CD4-positive, alpha-beta memory T cell (primary cell): ENCODE data around the gene G6PC1. TPM values are rescaled to one million over a fixed set of nuclear protein-coding genes. Genes with fewer than 3 reads are reported as not detected.
"Not testable (repeated sequence)": the region's sequence is repeated elsewhere in the genome, so short reads cannot be mapped to it uniquely, and the experiment has no call there.

ENCODE experiments used
- CTCF ChIA-PET: fragments of 350-600 bp; sonication (Branson Sonifier 250); formaldehyde crosslinking; loops from one replicate; lab custom pipeline; 2021; ENCODE audit warnings: inconsistent platforms; ENCODE audit not compliant: partially characterized antibody; lab: Charles Lee
- POLR2A ChIA-PET: fragments of 350-600 bp; sonication (Branson Sonifier 250); formaldehyde crosslinking; loops from one replicate; lab custom pipeline; 2021; ENCODE audit not compliant: partially characterized antibody; lab: Charles Lee
- DNase-seq, 5 donors: peaks; one replicate each; pipeline versions ENCODE4 v3.0.0 to v3.0.0-alpha.2; 2020 to 2022; ENCODE audit warnings: mixed read lengths in 1 of 5
- H3K27ac ChIP-seq: one replicate; pipeline ENCODE4 v1.7.0; 2013; ENCODE audit warnings: low read depth, low read length
- H3K27me3 ChIP-seq: 2 replicates; pipeline ENCODE4 v1.7.0; 2013; ENCODE audit warnings: mild to moderate bottlenecking, low read length, moderate library complexity; ENCODE audit not compliant: insufficient read depth
- H3K36me3 ChIP-seq: 2 replicates; pipeline ENCODE4 v1.7.0; 2013; ENCODE audit warnings: mild to moderate bottlenecking, low read length, moderate library complexity; ENCODE audit not compliant: insufficient read depth
- H3K4me1 ChIP-seq: 2 replicates; pipeline ENCODE4 v1.7.0; 2013; ENCODE audit warnings: mild to moderate bottlenecking, low read length, moderate library complexity; ENCODE audit not compliant: insufficient read depth
- H3K4me3 ChIP-seq, 2 donors: one replicate each; pipeline ENCODE4 v1.7.0; 2013; ENCODE audit warnings: low read length in 2 of 2, mild to moderate bottlenecking in 1 of 2
- H3K9me3 ChIP-seq, 2 donors: one replicate each; pipeline ENCODE4 v1.7.0; 2013; ENCODE audit warnings: low read length in 2 of 2, control low read depth in 1 of 2; ENCODE audit not compliant: control insufficient read depth in 1 of 2
- H3K27ac Mint-ChIP-seq, 7 donors: one replicate each; pipeline ENCODE4 v1.8.0; 2020 to 2021; ENCODE audit warnings: mixed read lengths in 7 of 7, mild to moderate bottlenecking in 6 of 7, inconsistent platforms in 3 of 7, moderate library complexity in 3 of 7
- H3K27me3 Mint-ChIP-seq, 2 donors: one replicate each; pipeline ENCODE4 v1.8.0; 2020 to 2021; ENCODE audit warnings: mixed read lengths in 2 of 2
- H3K36me3 Mint-ChIP-seq, 2 donors: one replicate each; pipeline ENCODE4 v1.8.0; 2020 to 2021; ENCODE audit warnings: mixed read lengths in 2 of 2, inconsistent platforms in 1 of 2, mild to moderate bottlenecking in 1 of 2
- H3K4me1 Mint-ChIP-seq, 4 donors: one replicate each; pipeline ENCODE4 v1.8.0; 2020 to 2021; ENCODE audit warnings: mixed read lengths in 4 of 4, mild to moderate bottlenecking in 1 of 4
- H3K4me3 Mint-ChIP-seq, 8 donors: one replicate each; pipeline ENCODE4 v1.8.0; 2020 to 2021; ENCODE audit warnings: mixed read lengths in 8 of 8, mild to moderate bottlenecking in 7 of 8, moderate library complexity in 6 of 8, inconsistent platforms in 3 of 8
- H3K9me3 Mint-ChIP-seq, 8 donors: one replicate each; pipeline ENCODE4 v1.8.0; 2020 to 2021; ENCODE audit warnings: mixed read lengths in 8 of 8, mild to moderate bottlenecking in 5 of 8, inconsistent platforms in 3 of 8, moderate library complexity in 1 of 8
- intact Hi-C: fragments of 100-400 bp; cut with micrococcal nuclease; formaldehyde crosslinking; loops from one replicate; pipeline ENCODE4 v1.15.1; 2023
- polyA plus RNA-seq, 2 donors: library from polyadenylated mRNA; unstranded; fragments of 300-500 nt; fragmentation: Illumina TruSeq; gene quantifications; one replicate each; pipeline ENCODE4 v1.2.3, GENCODE V29; 2021
- total RNA-seq, 2 experiments: library from RNA; stranded (reverse); gene quantifications; one replicate each; pipeline ENCODE4 v1.2.3, GENCODE V29; 2021

The G6PC1 gene
- not detected for total RNA-seq
- not detected for polyA plus RNA-seq

DNA sequence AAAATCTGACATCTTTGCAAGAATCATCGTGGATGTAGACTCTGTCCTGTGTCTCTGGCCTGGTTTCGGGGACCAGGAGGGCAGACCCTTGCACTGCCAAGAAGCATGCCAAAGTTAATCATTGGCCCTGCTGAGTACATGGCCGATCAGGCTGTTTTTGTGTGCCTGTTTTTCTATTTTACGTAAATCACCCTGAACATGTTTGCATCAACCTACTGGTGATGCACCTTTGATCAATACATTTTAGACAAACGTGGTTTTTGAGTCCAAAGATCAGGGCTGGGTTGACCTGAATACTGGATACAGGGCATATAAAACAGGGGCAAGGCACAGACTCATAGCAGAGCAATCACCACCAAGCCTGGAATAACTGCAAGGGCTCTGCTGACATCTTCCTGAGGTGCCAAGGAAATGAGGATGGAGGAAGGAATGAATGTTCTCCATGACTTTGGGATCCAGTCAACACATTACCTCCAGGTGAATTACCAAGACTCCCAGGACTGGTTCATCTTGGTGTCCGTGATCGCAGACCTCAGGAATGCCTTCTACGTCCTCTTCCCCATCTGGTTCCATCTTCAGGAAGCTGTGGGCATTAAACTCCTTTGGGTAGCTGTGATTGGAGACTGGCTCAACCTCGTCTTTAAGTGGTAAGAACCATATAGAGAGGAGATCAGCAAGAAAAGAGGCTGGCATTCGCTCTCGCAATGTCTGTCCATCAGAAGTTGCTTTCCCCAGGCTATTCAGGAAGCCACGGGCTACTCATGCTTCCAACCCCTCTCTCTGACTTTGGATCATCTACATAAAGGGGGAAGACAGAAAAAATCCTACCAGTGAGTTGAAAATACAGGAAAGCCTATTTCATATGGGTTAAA, at the start of gene G6PC1:
TSS of gene G6PC1 (plus strand) at position 340 of the 872 bp plus-strand sequence. CDS start at position 418, 78 bp downstream.
- Mint-ChIP-seq H3K4me3 (no peak within 1 kb of the TSS), H3K27ac (no peak within 1 kb of the TSS), H3K27me3 (peaks cover 4 to 17% of the 10 kb centered on the region in 2 donors), H3K9me3 (no peaks in the 10 kb centered on the region), H3K36me3 (no peaks in the 10 kb centered on the region), H3K4me1 (no peaks in the 10 kb centered on the region)
- H3K4me3 ChIP-seq, result no peak within 1 kb of the TSS
- intact Hi-C loops, result no loop called here
- H3K4me1 ChIP-seq, result no peaks in the 10 kb centered on the region
- H3K27ac ChIP-seq, result no peak within 1 kb of the TSS
- DNase-seq, result no peak
- H3K9me3 ChIP-seq, result no peaks in the 10 kb centered on the region
- peaks cover 4% of the 10 kb centered on the region for H3K27me3 ChIP-seq
- ChIA-PET CTCF (no interaction called here), POLR2A (no interaction called here)
- no peaks in the 10 kb centered on the region for H3K36me3 ChIP-seq

DNA sequence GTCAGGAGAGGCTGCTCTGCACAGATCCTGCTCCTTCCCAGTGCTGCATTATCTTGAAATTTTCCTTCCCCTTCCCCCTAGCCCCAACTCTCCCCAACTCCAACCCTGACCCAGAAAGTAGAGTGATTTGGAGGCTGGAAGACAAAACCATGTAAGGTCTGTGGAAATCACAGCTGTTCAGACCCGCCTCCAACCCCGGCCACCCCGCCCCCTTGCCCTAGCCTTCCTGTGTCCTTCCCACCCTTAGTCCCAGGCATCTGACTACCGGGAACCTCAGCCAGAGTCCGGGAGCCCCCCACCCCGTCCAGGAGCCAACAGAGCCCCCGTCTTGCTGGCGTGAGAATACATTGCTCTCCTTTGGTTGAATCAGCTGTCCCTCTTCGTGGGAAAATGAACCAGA, 49.6 kb upstream of the G6PC1 start, which contains the start of gene AOC3:
TSS of gene AOC3 (plus strand) at position 246 of the 400 bp plus-strand sequence. CDS start at position 391, 145 bp downstream.
- intact Hi-C loops, result no loop called here
- DNase-seq, result no peak
- POLR2A ChIA-PET, result no interaction called here

DNA sequence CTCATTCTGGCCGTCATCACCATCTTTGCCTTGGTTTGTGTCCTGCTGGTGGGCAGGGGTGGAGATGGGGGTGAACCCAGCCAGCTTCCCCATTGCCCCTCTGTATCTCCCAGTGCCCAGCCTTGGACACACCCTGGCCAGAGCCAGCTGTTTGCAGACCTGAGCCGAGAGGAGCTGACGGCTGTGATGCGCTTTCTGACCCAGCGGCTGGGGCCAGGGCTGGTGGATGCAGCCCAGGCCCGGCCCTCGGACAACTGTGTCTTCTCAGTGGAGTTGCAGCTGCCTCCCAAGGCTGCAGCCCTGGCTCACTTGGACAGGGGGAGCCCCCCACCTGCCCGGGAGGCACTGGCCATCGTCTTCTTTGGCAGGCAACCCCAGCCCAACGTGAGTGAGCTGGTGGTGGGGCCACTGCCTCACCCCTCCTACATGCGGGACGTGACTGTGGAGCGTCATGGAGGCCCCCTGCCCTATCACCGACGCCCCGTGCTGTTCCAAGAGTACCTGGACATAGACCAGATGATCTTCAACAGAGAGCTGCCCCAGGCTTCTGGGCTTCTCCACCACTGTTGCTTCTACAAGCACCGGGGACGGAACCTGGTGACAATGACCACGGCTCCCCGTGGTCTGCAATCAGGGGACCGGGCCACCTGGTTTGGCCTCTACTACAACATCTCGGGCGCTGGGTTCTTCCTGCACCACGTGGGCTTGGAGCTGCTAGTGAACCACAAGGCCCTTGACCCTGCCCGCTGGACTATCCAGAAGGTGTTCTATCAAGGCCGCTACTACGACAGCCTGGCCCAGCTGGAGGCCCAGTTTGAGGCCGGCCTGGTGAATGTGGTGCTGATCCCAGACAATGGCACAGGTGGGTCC, 49.0 kb upstream of the G6PC1 start:
- H3K27me3 Mint-ChIP-seq, H3K27ac ChIP-seq, H3K4me1 ChIP-seq, H3K4me1 Mint-ChIP-seq, H3K36me3 ChIP-seq, POLR2A ChIA-PET, H3K36me3 Mint-ChIP-seq, H3K9me3 ChIP-seq, H3K27ac Mint-ChIP-seq, intact Hi-C loops, H3K27me3 ChIP-seq, H3K4me3 Mint-ChIP-seq, H3K9me3 Mint-ChIP-seq, DNase-seq, CTCF ChIA-PET, H3K4me3 ChIP-seq: not testable (repeated sequence)

More for the DNA sequence above, 49.6 kb upstream of the G6PC1 start, which contains the start of gene AOC3:
- H3K27me3 Mint-ChIP-seq, result peaks cover 2 to 3% of the 10 kb centered on the region in 2 donors
- no peak within 1 kb of the TSS for H3K27ac Mint-ChIP-seq
- Histone ChIP-seq H3K9me3 (no peaks in the 10 kb centered on the region), H3K27ac (no peak within 1 kb of the TSS), H3K36me3 (no peaks in the 10 kb centered on the region), H3K27me3 (no peaks in the 10 kb centered on the region), H3K4me1 (no peaks in the 10 kb centered on the region), H3K4me3 (no peak within 1 kb of the TSS)
- H3K36me3 Mint-ChIP-seq, result peaks cover 0 to 4% of the 10 kb centered on the region in 2 donors
- no peak within 1 kb of the TSS for H3K4me3 Mint-ChIP-seq
- H3K4me1 Mint-ChIP-seq, result peaks cover 0 to 2% (median 2%) of the 10 kb centered on the region in 4 donors
- H3K9me3 Mint-ChIP-seq, result no peaks in the 10 kb centered on the region
- CTCF ChIA-PET, result no interaction called here

DNA sequence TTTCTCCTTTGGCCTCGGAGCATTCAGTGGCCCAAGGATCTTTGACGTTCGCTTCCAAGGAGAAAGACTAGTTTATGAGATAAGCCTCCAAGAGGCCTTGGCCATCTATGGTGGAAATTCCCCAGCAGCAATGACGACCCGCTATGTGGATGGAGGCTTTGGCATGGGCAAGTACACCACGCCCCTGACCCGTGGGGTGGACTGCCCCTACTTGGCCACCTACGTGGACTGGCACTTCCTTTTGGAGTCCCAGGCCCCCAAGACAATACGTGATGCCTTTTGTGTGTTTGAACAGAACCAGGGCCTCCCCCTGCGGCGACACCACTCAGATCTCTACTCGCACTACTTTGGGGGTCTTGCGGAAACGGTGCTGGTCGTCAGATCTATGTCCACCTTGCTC, 48.2 kb upstream of the G6PC1 start:
- no peak overlapping the region for H3K27ac Mint-ChIP-seq
- Histone ChIP-seq H3K9me3 (no peaks in the 10 kb centered on the region), H3K4me1 (no peaks in the 10 kb centered on the region), H3K27ac (no peak overlapping the region), H3K36me3 (no peaks in the 10 kb centered on the region), H3K4me3 (no peak overlapping the region), H3K27me3 (no peaks in the 10 kb centered on the region)
- no peak for DNase-seq
- H3K27me3 Mint-ChIP-seq, result peaks cover 3 to 5% of the 10 kb centered on the region in 2 donors
- CTCF ChIA-PET, result no interaction called here
- no peaks in the 10 kb centered on the region for H3K9me3 Mint-ChIP-seq
- intact Hi-C loops, result no loop called here
- H3K36me3 Mint-ChIP-seq, result no peaks in the 10 kb centered on the region
- H3K4me3 Mint-ChIP-seq, result no peak overlapping the region
- POLR2A ChIA-PET, result no interaction called here
- H3K4me1 Mint-ChIP-seq, result no peaks in the 10 kb centered on the region

DNA sequence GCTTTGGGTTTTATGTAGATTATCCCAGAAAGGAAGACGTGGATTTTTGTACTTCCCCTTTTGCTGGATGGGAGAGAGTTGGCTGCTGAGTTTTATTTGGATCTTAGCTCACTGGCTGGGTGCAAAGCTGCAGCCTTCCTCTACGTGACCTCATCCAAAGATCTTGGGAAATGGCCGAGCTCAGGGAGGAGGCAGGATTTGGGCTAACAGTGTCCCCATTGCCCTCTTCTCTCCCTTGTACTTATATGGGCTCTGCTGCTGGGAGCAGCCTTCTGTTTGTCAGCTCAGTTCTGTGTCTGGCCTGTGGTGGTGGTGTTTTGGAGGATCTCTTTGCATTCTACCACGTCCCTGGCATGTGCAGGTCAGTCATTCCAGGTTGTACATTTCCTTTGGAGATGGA, 47.6 kb upstream of the G6PC1 start:
- no peaks in the 10 kb centered on the region for H3K9me3 ChIP-seq
- H3K36me3 Mint-ChIP-seq, result no peaks in the 10 kb centered on the region
- DNase-seq, result no peak
- H3K27ac Mint-ChIP-seq, result no peak overlapping the region
- H3K27me3 ChIP-seq, result no peaks in the 10 kb centered on the region
- intact Hi-C loops, result no loop called here
- H3K4me1 ChIP-seq, result no peaks in the 10 kb centered on the region
- H3K36me3 ChIP-seq, result no peaks in the 10 kb centered on the region
- H3K4me3 Mint-ChIP-seq, result no peak overlapping the region
- no peak overlapping the region for H3K4me3 ChIP-seq
- ChIA-PET CTCF (no interaction called here), POLR2A (no interaction called here)
- H3K9me3 Mint-ChIP-seq, result no peaks in the 10 kb centered on the region
- H3K27ac ChIP-seq, result no peak overlapping the region
- peaks cover 3 to 5% of the 10 kb centered on the region in 2 donors for H3K27me3 Mint-ChIP-seq
- no peaks in the 10 kb centered on the region for H3K4me1 Mint-ChIP-seq

DNA sequence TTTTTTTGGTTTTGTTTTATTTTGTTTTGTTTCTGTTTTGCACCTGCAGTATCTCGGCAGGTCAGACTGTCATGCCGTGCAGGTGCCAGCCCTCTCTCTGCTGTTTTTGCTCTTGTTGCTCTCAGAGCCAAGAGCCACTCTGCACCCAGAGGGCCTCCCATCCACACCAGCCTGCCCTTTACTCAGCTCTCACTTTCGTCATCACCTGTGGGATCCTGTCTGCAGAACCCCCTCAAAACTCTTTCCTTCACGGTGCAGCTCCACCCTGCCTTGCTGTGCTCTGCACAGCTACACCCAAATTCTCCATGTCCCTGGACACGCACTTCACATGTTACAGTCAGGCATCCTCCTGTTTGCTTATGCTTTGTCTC, 47.0 kb upstream of the G6PC1 start:
- H3K27me3 ChIP-seq, result no peaks in the 10 kb centered on the region
- Mint-ChIP-seq H3K4me3 (no peak overlapping the region), H3K4me1 (no peaks in the 10 kb centered on the region), H3K27me3 (peaks cover 4 to 5% of the 10 kb centered on the region in 2 donors), H3K27ac (peak overlapping the region in 1 of 7 donors; percentile 80), H3K36me3 (no peaks in the 10 kb centered on the region), H3K9me3 (no peaks in the 10 kb centered on the region)
- intact Hi-C loops, result no loop called here
- no peaks in the 10 kb centered on the region for H3K36me3 ChIP-seq
- CTCF ChIA-PET, result no interaction called here
- no peak overlapping the region for H3K4me3 ChIP-seq
- no peak for DNase-seq
- no peak overlapping the region for H3K27ac ChIP-seq
- H3K4me1 ChIP-seq, result no peaks in the 10 kb centered on the region
- no peaks in the 10 kb centered on the region for H3K9me3 ChIP-seq
- POLR2A ChIA-PET, result no interaction called here
